ENCODE data around the gene SEC14L5.

Gene SEC14L5

GRCh38 chr16:4957720-4958509, at the start of gene SEC14L5:
Gene SEC14L5 (plus strand): TSS chr16:4958330. CDS start chr16:4959324, 994 bp downstream.
- Histone ChIP-seq H3K27ac (no peak within 1 kb of the TSS), H3K4me3 (peak within 1 kb of the TSS; percentile 74), H3K9me3 (ENCODE audit: low read depth, low read length) (no peaks in the 10 kb centered on the region), H3K9ac (ENCODE audit: insufficient read length) (no peak within 1 kb of the TSS), H3K36me3 (ENCODE audit: insufficient read depth, low read length) (no peaks in the 10 kb centered on the region)
- DNase-seq (ENCODE audit: low read depth, low spot score): peak; percentile 91
- no peak for TF ChIP-seq POLR2AphosphoS5 (IDR thresholded peaks at IDR 0.05; ENCODE audit: borderline replicate concordance, low read depth, low read length)
- TF ChIP-seq EZH2 (IDR thresholded peaks at IDR 0.05): no peak
- no peak for TF ChIP-seq FOXP2 (optimal IDR thresholded peaks at IDR 0.05; ENCODE audit: control extremely low read depth, extremely low read length, insufficient read depth)

DNA sequence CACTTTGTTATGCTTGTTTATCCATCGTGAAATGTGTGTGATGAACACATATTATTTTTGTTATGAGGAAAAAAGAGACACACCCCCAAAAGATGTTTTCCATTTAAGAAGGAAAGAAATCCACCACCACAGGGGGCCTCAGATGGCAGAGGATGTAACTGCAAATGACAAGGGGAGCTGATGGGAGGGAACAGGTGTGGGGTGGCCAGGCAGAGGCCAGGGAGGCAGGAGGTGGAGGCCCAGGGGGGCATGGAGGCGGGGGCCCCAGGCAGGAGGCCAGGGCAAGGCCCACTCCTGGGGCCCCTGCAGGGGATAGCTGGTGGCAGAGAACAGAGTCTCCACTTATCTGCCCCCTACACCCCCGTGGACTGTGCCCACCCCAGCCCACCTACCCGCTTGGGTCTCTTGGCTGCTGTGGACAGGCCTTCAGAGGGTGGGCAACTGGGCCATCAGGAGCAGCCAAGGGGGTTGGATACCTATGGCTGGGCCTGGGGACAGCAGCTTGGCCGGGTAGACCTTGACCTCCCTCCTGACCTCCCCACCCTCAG, 49.2 kb upstream of the SEC14L5 start:
- H3K27ac ChIP-seq: no peak overlapping the region
- TF ChIP-seq EZH2 (IDR thresholded peaks at IDR 0.05): no peak
- H3K36me3 ChIP-seq (ENCODE audit: insufficient read depth, low read length): no peaks in the 10 kb centered on the region
- no peaks in the 10 kb centered on the region for H3K9me3 ChIP-seq (ENCODE audit: low read depth, low read length)
- H3K4me3 ChIP-seq: no peak overlapping the region
- no peak overlapping the region for H3K9ac ChIP-seq (ENCODE audit: insufficient read length)
- DNase-seq (ENCODE audit: low read depth, low spot score): no peak

DNA sequence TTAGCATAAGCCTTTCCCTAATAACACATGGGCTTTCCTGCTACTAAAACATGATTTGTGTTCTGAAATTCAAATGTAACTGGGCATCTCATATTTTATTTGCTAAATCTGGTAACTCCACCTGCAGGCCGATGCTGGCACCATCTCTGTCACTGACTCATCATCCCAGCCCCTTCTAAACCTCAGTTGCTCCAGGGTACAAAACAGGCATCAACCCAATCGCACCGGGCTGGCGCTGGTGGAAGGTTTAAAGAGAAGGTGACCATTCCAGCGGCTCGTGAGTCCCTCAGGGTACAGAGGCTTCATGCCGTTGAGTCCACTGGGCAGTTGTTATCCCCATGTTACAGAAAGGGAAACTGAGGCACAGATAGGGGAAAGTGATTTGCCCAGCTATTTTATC, 48.3 kb upstream of the SEC14L5 start:
- H3K9me3 ChIP-seq (ENCODE audit: low read depth, low read length): no peaks in the 10 kb centered on the region
- no peak overlapping the region for H3K27ac ChIP-seq
- H3K36me3 ChIP-seq (ENCODE audit: insufficient read depth, low read length): no peaks in the 10 kb centered on the region
- H3K4me3 ChIP-seq: no peak overlapping the region
- H3K9ac ChIP-seq (ENCODE audit: insufficient read length): no peak overlapping the region
- no peak for DNase-seq (ENCODE audit: low read depth, low spot score)
- TF ChIP-seq FOXP2 (optimal IDR thresholded peaks at IDR 0.05; ENCODE audit: control extremely low read depth, extremely low read length, insufficient read depth): no peak
- no peak for TF ChIP-seq EZH2 (IDR thresholded peaks at IDR 0.05)
- no peak for TF ChIP-seq POLR2AphosphoS5 (IDR thresholded peaks at IDR 0.05; ENCODE audit: borderline replicate concordance, low read depth, low read length)

DNA sequence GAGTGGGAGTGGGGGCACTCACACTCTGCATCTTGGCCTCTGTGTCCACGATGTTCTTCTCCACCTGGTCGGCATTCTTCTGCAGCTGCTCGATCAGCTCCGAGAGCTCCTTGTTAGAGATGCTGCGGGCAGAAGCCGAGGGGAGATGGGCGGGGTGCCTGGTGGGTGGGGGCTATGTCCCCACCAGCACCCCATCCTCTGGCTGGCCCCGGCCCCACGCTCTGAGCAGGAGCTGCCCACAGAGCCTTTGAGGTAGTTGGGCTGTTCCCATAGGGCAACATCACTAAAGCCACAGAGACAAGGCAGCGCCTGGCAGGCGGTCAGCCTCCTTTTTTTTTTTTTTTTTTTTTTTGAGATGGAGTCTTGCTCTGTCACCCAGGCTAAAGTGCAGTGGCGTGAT, 47.3 kb upstream of the SEC14L5 start:
- no peak for DNase-seq (ENCODE audit: low read depth, low spot score)
- Histone ChIP-seq H3K27ac (no peak overlapping the region), H3K9me3 (ENCODE audit: low read depth, low read length) (no peaks in the 10 kb centered on the region), H3K4me3 (no peak overlapping the region), H3K9ac (ENCODE audit: insufficient read length) (no peak overlapping the region), H3K36me3 (ENCODE audit: insufficient read depth, low read length) (no peaks in the 10 kb centered on the region)
- no peak for TF ChIP-seq FOXP2 (optimal IDR thresholded peaks at IDR 0.05; ENCODE audit: control extremely low read depth, extremely low read length, insufficient read depth)
- no peak for TF ChIP-seq EZH2 (IDR thresholded peaks at IDR 0.05)
- TF ChIP-seq POLR2AphosphoS5 (IDR thresholded peaks at IDR 0.05; ENCODE audit: borderline replicate concordance, low read depth, low read length): no peak

DNA sequence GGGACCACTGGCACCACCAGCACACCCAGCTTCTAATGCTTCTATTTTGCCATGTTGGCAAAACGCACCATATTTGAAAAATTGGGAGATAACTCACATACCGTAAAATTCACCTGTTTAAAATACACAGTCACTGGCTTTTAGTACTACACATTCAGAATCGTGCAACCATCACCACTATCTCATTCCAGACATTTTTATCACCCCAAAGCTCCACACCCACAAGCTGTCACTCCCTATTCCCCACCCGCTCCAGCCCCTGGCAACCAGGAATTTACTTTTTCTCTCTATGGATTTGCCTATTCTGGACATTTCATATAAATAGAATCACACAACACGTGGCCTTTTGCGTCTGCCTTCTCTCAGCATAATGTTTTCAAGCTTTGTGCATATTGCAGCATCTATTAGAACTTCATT, 46.2 kb upstream of the SEC14L5 start:
- Histone ChIP-seq H3K9me3 (ENCODE audit: low read depth, low read length) (no peaks in the 10 kb centered on the region), H3K36me3 (ENCODE audit: insufficient read depth, low read length) (no peaks in the 10 kb centered on the region), H3K27ac (no peak overlapping the region), H3K9ac (ENCODE audit: insufficient read length) (no peak overlapping the region), H3K4me3 (no peak overlapping the region)
- TF ChIP-seq POLR2AphosphoS5 (IDR thresholded peaks at IDR 0.05; ENCODE audit: borderline replicate concordance, low read depth, low read length): no peak
- no peak for DNase-seq (ENCODE audit: low read depth, low spot score)

- no peaks in the 10 kb centered on the region for H3K36me3 ChIP-seq (ENCODE audit: insufficient read depth, low read length)
- no peak overlapping the region for H3K27ac ChIP-seq
- no peak for DNase-seq (ENCODE audit: low read depth, low spot score)
- no peak for TF ChIP-seq POLR2AphosphoS5 (IDR thresholded peaks at IDR 0.05; ENCODE audit: borderline replicate concordance, low read depth, low read length)
- no peak for TF ChIP-seq FOXP2 (optimal IDR thresholded peaks at IDR 0.05; ENCODE audit: control extremely low read depth, extremely low read length, insufficient read depth)
- TF ChIP-seq EZH2 (IDR thresholded peaks at IDR 0.05): no peak
- H3K4me3 ChIP-seq: no peak overlapping the region
- H3K9me3 ChIP-seq (ENCODE audit: low read depth, low read length): no peaks in the 10 kb centered on the region
- no peak overlapping the region for H3K9ac ChIP-seq (ENCODE audit: insufficient read length)
Observed at GRCh38 chr16:4913130-4913773, 44.9 kb upstream of the SEC14L5 start.

DNA sequence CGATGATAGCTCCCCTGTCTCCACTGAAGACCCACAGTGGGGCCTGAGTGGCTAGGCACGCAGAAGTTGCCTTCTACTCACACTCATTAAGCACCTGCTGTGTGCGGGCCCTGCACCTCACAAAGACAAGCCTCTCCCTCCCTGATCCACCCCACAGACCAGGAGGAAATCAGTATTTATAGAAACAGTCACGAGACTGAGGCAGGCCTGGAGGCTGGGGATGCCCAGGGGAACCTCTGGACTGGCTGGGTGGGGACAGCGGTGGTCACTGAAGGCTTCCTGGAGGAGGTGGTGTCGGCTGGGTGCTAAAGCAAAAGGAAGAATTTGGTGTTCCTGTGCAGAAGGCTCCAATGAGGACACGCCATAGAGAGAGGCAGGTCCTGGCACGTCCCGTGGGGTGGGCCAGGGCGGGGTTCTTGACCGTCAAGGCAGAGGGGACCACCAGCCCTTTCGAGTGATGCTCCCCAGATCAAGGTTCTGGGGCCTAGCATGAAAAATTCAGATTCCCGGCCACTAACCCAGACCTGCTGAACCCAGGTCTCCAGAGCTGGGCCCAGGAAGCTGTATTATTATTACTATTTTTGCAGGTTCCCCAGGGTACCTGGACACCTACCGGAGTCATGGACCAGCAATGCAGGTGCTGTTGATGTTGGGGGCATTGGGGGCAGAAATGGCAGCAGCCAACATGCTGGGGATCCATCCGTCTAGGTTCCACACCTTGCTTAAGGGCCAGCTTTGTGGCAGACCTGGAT, 44.2 kb upstream of the SEC14L5 start:
- Histone ChIP-seq H3K9ac (ENCODE audit: insufficient read length) (no peak overlapping the region), H3K9me3 (ENCODE audit: low read depth, low read length) (no peaks in the 10 kb centered on the region), H3K27ac (no peak overlapping the region), H3K4me3 (no peak overlapping the region), H3K36me3 (ENCODE audit: insufficient read depth, low read length) (no peaks in the 10 kb centered on the region)
- DNase-seq (ENCODE audit: low read depth, low spot score): no peak
- TF ChIP-seq FOXP2 (optimal IDR thresholded peaks at IDR 0.05; ENCODE audit: control extremely low read depth, extremely low read length, insufficient read depth): no peak
- TF ChIP-seq POLR2AphosphoS5 (IDR thresholded peaks at IDR 0.05; ENCODE audit: borderline replicate concordance, low read depth, low read length): no peak
- no peak for TF ChIP-seq EZH2 (IDR thresholded peaks at IDR 0.05)

- Histone ChIP-seq H3K36me3 (ENCODE audit: insufficient read depth, low read length) (no peaks in the 10 kb centered on the region), H3K27ac (no peak overlapping the region), H3K9ac (ENCODE audit: insufficient read length) (no peak overlapping the region), H3K4me3 (no peak overlapping the region), H3K9me3 (ENCODE audit: low read depth, low read length) (no peaks in the 10 kb centered on the region)
- no peak for DNase-seq (ENCODE audit: low read depth, low spot score)
- no peak for TF ChIP-seq POLR2AphosphoS5 (IDR thresholded peaks at IDR 0.05; ENCODE audit: borderline replicate concordance, low read depth, low read length)
- no peak for TF ChIP-seq FOXP2 (optimal IDR thresholded peaks at IDR 0.05; ENCODE audit: control extremely low read depth, extremely low read length, insufficient read depth)
- TF ChIP-seq EZH2 (IDR thresholded peaks at IDR 0.05): no peak
Observed at GRCh38 chr16:4914528-4915225, 43.5 kb upstream of the SEC14L5 start.

All from SK-N-MC (cell line).